ENCODE results near the gene CLK4.

Gene CLK4

GRCh38 chr5:178576591-178577351 is 50.1 kb downstream of the CLK4 start:
- H3K4me3 ChIP-seq (ENCODE audit: insufficient read depth, low read depth, low read length) = peak overlapping the region; percentile 36

GRCh38 chr5:178573216-178573615 is 53.6 kb downstream of the CLK4 start:
- Histone ChIP-seq H3K9me3 (ENCODE audit: control insufficient read depth, low read length) (no peaks in the 10 kb centered on the region), H3K4me1 (ENCODE audit: control insufficient read depth, insufficient read depth, low read length) (no peaks in the 10 kb centered on the region), H3K27me3 (ENCODE audit: control insufficient read depth, insufficient read depth, low read length, poor library complexity, severe bottlenecking) (peaks cover 36% of the 10 kb centered on the region), H3K27ac (ENCODE audit: insufficient read depth, low read depth, low read length, poor library complexity, severe bottlenecking) (no peak overlapping the region), H3K36me3 (ENCODE audit: control insufficient read depth, insufficient read depth, low read length) (peaks cover 2% of the 10 kb centered on the region), H3K4me3 (ENCODE audit: insufficient read depth, low read depth, low read length) (no peak overlapping the region)
- 96 to 98% methylated on average over 7 of the region's 7 CpGs for WGBS, 2 experiments

More at GRCh38 chr5:178576591-178577351, 50.1 kb downstream of the CLK4 start:
- WGBS, 2 experiments = 2 to 3% methylated on average over 92 of the region's 92 CpGs
- Histone ChIP-seq H3K9me3 (ENCODE audit: control insufficient read depth, low read length) (no peaks in the 10 kb centered on the region), H3K27ac (ENCODE audit: insufficient read depth, low read depth, low read length, poor library complexity, severe bottlenecking) (no peak overlapping the region), H3K27me3 (ENCODE audit: control insufficient read depth, insufficient read depth, low read length, poor library complexity, severe bottlenecking) (peaks cover 40% of the 10 kb centered on the region), H3K36me3 (ENCODE audit: control insufficient read depth, insufficient read depth, low read length) (peaks cover 2% of the 10 kb centered on the region), H3K4me1 (ENCODE audit: control insufficient read depth, insufficient read depth, low read length) (no peaks in the 10 kb centered on the region)

- H3K9me3 ChIP-seq (ENCODE audit: control insufficient read depth, low read length) = no peaks in the 10 kb centered on the region
- H3K4me1 ChIP-seq (ENCODE audit: control insufficient read depth, insufficient read depth, low read length) = no peaks in the 10 kb centered on the region
- H3K4me3 ChIP-seq (ENCODE audit: insufficient read depth, low read depth, low read length) = no peak overlapping the region
- WGBS, 2 experiments = 82 to 98% methylated on average over 3 of the region's 4 CpGs
- H3K27me3 ChIP-seq (ENCODE audit: control insufficient read depth, insufficient read depth, low read length, poor library complexity, severe bottlenecking) = peaks cover 36% of the 10 kb centered on the region
- H3K36me3 ChIP-seq (ENCODE audit: control insufficient read depth, insufficient read depth, low read length) = peaks cover 2% of the 10 kb centered on the region
- no peak overlapping the region for H3K27ac ChIP-seq (ENCODE audit: insufficient read depth, low read depth, low read length, poor library complexity, severe bottlenecking)
These were observed 54.2 kb downstream of the CLK4 start for GRCh38 chr5:178572617-178573016.

GRCh38 chr5:178569485-178569884 is 57.4 kb downstream of the CLK4 start:
- peaks cover 5% of the 10 kb centered on the region for H3K27me3 ChIP-seq (ENCODE audit: control insufficient read depth, insufficient read depth, low read length, poor library complexity, severe bottlenecking)
- H3K4me1 ChIP-seq (ENCODE audit: control insufficient read depth, insufficient read depth, low read length) = peaks cover 6% of the 10 kb centered on the region
- WGBS, 2 experiments = 90 to 95% methylated on average over 1 to 2 of the region's 2 CpGs
- H3K36me3 ChIP-seq (ENCODE audit: control insufficient read depth, insufficient read depth, low read length) = peaks cover 2% of the 10 kb centered on the region
- H3K4me3 ChIP-seq (ENCODE audit: insufficient read depth, low read depth, low read length) = no peak overlapping the region
- no peaks in the 10 kb centered on the region for H3K9me3 ChIP-seq (ENCODE audit: control insufficient read depth, low read length)
- no peak overlapping the region for H3K27ac ChIP-seq (ENCODE audit: insufficient read depth, low read depth, low read length, poor library complexity, severe bottlenecking)

DNA sequence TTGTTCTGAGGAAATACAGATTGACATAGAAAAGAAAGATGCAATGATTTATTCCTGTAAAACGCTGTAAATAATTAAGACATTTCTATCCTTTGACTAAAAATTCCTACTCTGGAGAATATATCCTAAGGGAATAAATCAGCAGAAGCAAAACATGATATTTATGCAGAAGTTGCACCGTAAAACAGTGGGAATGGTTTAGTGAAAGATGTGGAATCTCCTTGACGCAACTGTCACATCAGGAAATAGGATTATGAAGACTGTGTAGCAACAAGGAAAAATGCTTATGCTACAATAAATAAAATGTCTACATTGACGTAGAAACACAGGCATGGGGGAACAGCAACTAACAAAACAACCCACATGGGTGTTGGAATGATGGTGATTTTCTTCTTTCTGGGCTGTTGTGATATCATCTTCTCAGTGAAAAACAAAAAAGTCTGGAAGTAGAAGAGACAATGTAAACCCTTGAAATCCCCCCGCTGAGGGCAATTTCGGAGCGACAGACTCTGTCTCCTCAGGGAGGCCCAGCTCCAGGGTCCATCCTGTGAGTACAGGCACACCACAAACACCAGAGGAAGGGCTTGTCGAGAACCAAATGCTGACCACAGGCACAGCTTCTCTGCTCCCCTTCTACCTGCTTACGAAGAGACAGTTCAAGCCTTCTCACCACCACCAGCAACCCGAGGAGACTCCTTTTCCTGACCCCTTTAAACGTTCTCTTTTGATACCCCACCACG is 61.9 kb downstream of the CLK4 start:
- WGBS, 2 experiments = 68 to 72% methylated on average over 11 to 12 of the region's 12 CpGs
- Histone ChIP-seq H3K27me3 (ENCODE audit: control insufficient read depth, insufficient read depth, low read length, poor library complexity, severe bottlenecking) (no peaks in the 10 kb centered on the region), H3K36me3 (ENCODE audit: control insufficient read depth, insufficient read depth, low read length) (no peaks in the 10 kb centered on the region), H3K4me3 (ENCODE audit: insufficient read depth, low read depth, low read length) (no peak overlapping the region), H3K4me1 (ENCODE audit: control insufficient read depth, insufficient read depth, low read length) (peaks cover 17% of the 10 kb centered on the region), H3K9me3 (ENCODE audit: control insufficient read depth, low read length) (no peaks in the 10 kb centered on the region), H3K27ac (ENCODE audit: insufficient read depth, low read depth, low read length, poor library complexity, severe bottlenecking) (no peak overlapping the region)

DNA sequence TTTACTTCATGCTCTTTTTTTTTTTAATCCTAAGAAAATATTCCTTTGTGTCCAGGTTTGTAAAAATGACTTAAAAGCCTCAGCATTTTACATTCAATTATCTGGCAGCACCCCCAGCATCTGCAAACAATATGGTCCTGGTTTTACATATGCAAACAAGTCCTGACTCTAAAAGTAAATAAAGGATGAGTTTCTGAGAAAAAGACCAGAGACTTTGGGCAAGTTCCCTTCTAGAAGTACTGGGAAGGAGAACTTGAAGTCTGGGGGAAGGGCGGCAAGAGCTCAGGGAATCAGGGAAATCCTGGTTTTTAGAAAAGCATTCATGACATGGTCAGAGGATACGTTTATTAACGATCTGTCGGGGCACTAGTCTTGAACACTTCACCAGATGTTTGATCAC is 62.5 kb downstream of the CLK4 start:
- Histone ChIP-seq H3K4me3 (ENCODE audit: insufficient read depth, low read depth, low read length) (no peak overlapping the region), H3K4me1 (ENCODE audit: control insufficient read depth, insufficient read depth, low read length) (peaks cover 17% of the 10 kb centered on the region), H3K27me3 (ENCODE audit: control insufficient read depth, insufficient read depth, low read length, poor library complexity, severe bottlenecking) (no peaks in the 10 kb centered on the region), H3K27ac (ENCODE audit: insufficient read depth, low read depth, low read length, poor library complexity, severe bottlenecking) (no peak overlapping the region), H3K9me3 (ENCODE audit: control insufficient read depth, low read length) (no peaks in the 10 kb centered on the region), H3K36me3 (ENCODE audit: control insufficient read depth, insufficient read depth, low read length) (no peaks in the 10 kb centered on the region)
- 22 to 25% methylated on average over 4 of the region's 4 CpGs for WGBS, 2 experiments

DNA sequence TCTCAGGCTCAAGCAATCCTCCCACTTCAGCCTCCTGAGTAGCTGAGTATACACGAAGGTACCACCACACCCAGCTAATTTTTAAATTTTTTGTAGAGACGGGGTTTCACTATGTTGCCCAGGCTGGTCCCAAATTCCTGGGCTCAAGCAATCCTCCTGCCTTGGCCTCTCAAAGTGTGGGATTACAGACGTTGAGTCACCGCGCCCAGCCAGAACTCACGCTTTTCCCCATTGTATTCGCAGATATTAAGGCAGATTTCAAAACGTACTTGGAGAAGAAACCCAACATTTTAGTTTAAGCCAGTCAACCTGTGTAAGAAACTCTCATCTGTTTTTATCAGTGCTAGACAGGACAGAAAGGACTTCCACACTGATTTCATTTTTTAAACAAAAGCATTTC is 63.2 kb downstream of the CLK4 start:
- H3K36me3 ChIP-seq (ENCODE audit: control insufficient read depth, insufficient read depth, low read length) = no peaks in the 10 kb centered on the region
- no peaks in the 10 kb centered on the region for H3K27me3 ChIP-seq (ENCODE audit: control insufficient read depth, insufficient read depth, low read length, poor library complexity, severe bottlenecking)
- WGBS, 2 experiments = 85 to 88% methylated on average over 8 of the region's 8 CpGs
- H3K4me1 ChIP-seq (ENCODE audit: control insufficient read depth, insufficient read depth, low read length) = peaks cover 17% of the 10 kb centered on the region
- H3K4me3 ChIP-seq (ENCODE audit: insufficient read depth, low read depth, low read length) = no peak overlapping the region
- H3K9me3 ChIP-seq (ENCODE audit: control insufficient read depth, low read length) = no peaks in the 10 kb centered on the region
- H3K27ac ChIP-seq (ENCODE audit: insufficient read depth, low read depth, low read length, poor library complexity, severe bottlenecking) = no peak overlapping the region

GRCh38 chr5:178561746-178562264 is 65.0 kb downstream of the CLK4 start:
- WGBS, 2 experiments = 88 to 91% methylated on average over 23 of the region's 23 CpGs
- no peak overlapping the region for H3K27ac ChIP-seq (ENCODE audit: insufficient read depth, low read depth, low read length, poor library complexity, severe bottlenecking)
- H3K9me3 ChIP-seq (ENCODE audit: control insufficient read depth, low read length) = no peaks in the 10 kb centered on the region
- H3K4me1 ChIP-seq (ENCODE audit: control insufficient read depth, insufficient read depth, low read length) = peaks cover 17% of the 10 kb centered on the region
- peaks cover 4% of the 10 kb centered on the region for H3K27me3 ChIP-seq (ENCODE audit: control insufficient read depth, insufficient read depth, low read length, poor library complexity, severe bottlenecking)
- no peak overlapping the region for H3K4me3 ChIP-seq (ENCODE audit: insufficient read depth, low read depth, low read length)
- no peaks in the 10 kb centered on the region for H3K36me3 ChIP-seq (ENCODE audit: control insufficient read depth, insufficient read depth, low read length)

DNA sequence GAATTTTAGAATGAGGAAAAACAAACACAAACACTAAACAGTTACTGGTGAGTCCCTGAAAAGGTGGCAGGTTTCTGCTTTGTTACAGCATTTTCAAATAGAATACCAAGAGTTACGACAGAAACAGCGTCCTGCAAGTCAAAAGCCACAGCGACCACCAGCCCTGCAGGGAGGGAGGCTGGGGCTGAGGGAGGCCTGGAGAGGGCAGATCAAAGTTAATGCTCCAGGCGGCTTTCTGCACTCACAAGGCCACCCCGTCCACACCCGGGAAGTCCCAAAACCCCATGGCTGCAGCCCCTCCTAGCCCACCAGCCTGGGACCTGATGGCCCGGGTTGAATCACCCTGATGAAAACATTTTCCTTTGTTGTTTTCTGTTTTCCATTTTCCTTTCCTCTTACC is 65.9 kb downstream of the CLK4 start:
- peaks cover 4% of the 10 kb centered on the region for H3K27me3 ChIP-seq (ENCODE audit: control insufficient read depth, insufficient read depth, low read length, poor library complexity, severe bottlenecking)
- no peaks in the 10 kb centered on the region for H3K36me3 ChIP-seq (ENCODE audit: control insufficient read depth, insufficient read depth, low read length)
- H3K27ac ChIP-seq (ENCODE audit: insufficient read depth, low read depth, low read length, poor library complexity, severe bottlenecking) = no peak overlapping the region
- 28 to 32% methylated on average over 7 of the region's 7 CpGs for WGBS, 2 experiments
- H3K4me3 ChIP-seq (ENCODE audit: insufficient read depth, low read depth, low read length) = no peak overlapping the region
- peaks cover 17% of the 10 kb centered on the region for H3K4me1 ChIP-seq (ENCODE audit: control insufficient read depth, insufficient read depth, low read length)
- H3K9me3 ChIP-seq (ENCODE audit: control insufficient read depth, low read length) = no peaks in the 10 kb centered on the region

- Histone ChIP-seq H3K27me3 (ENCODE audit: control insufficient read depth, insufficient read depth, low read length, poor library complexity, severe bottlenecking) (peaks cover 14% of the 10 kb centered on the region), H3K4me1 (ENCODE audit: control insufficient read depth, insufficient read depth, low read length) (peaks cover 9% of the 10 kb centered on the region), H3K27ac (ENCODE audit: insufficient read depth, low read depth, low read length, poor library complexity, severe bottlenecking) (no peak overlapping the region), H3K36me3 (ENCODE audit: control insufficient read depth, insufficient read depth, low read length) (no peaks in the 10 kb centered on the region), H3K9me3 (ENCODE audit: control insufficient read depth, low read length) (no peaks in the 10 kb centered on the region), H3K4me3 (ENCODE audit: insufficient read depth, low read depth, low read length) (no peak overlapping the region)
- 91 to 92% methylated on average over 11 of the region's 11 CpGs for WGBS, 2 experiments
These were observed 69.4 kb downstream of the CLK4 start for GRCh38 chr5:178557416-178557815.
